MCF 10A (cell line): ENCODE results near the gene ITGB4. TPM values are rescaled to one million over a fixed set of nuclear protein-coding genes. Genes with fewer than 3 reads are reported as not detected.

Source experiments
- BruUV-seq: library from RNA; stranded (reverse); fragments of 400-500 nt; replicated peaks from 2 replicates; lab custom pipeline; 2021; lab: Mats Ljungman, UMichigan
- CTCF ChIA-PET: fragments of 300-600 bp; sonication (Branson Sonifier 250); formaldehyde crosslinking; extraction: SDS; loops from one replicate; lab custom pipeline; 2021; ENCODE audit warnings: antibody characterized with exemption, inconsistent platforms; lab: Yijun Ruan, JAX
- POLR2A ChIA-PET: fragments of 300-600, 350-650 bp; sonication (Branson Sonifier 250); formaldehyde crosslinking; extraction: SDS; loops from one replicate; lab custom pipeline; 2020; ENCODE audit warnings: antibody characterized with exemption, inconsistent platforms; lab: Yijun Ruan, JAX
- DNase-seq: peaks from one replicate; pipeline ENCODE4 v3.0.0-alpha.2; 2018; ENCODE audit not compliant: unreplicated experiment
- H3K27ac Mint-ChIP-seq: one replicate; pipeline ENCODE4 v1.8.0; 2022; ENCODE audit warnings: mild to moderate bottlenecking, low read depth, mixed read lengths; ENCODE audit not compliant: unreplicated experiment
- H3K27me3 Mint-ChIP-seq: one replicate; pipeline ENCODE4 v1.8.0; 2022; ENCODE audit warnings: mixed read lengths; ENCODE audit not compliant: insufficient read depth, unreplicated experiment
- H3K36me3 Mint-ChIP-seq: one replicate; pipeline ENCODE4 v1.8.0; 2022; ENCODE audit warnings: mild to moderate bottlenecking, moderate library complexity, mixed read lengths; ENCODE audit not compliant: insufficient read depth, unreplicated experiment
- H3K4me1 Mint-ChIP-seq: one replicate; pipeline ENCODE4 v1.8.0; 2022; ENCODE audit warnings: mixed read lengths; ENCODE audit not compliant: insufficient read depth, unreplicated experiment
- H3K4me3 Mint-ChIP-seq: one replicate; pipeline ENCODE4 v1.8.0; 2022; ENCODE audit warnings: mild to moderate bottlenecking, moderate library complexity, mixed read lengths; ENCODE audit not compliant: unreplicated experiment
- H3K9me3 Mint-ChIP-seq: one replicate; pipeline ENCODE4 v1.8.0; 2022; ENCODE audit warnings: mixed read lengths; ENCODE audit not compliant: unreplicated experiment
- intact Hi-C: fragments of 100-400 bp; cut with micrococcal nuclease; formaldehyde crosslinking; loops from 2 replicates; pipeline ENCODE4 v1.14.1; 2022
- microRNA-seq: library from miRNA; unstranded; fragments of <30 nt; microRNA quantifications from one replicate; pipeline ENCODE4 v1.2.0, GENCODE V29; 2022
- total RNA-seq: library from RNA; stranded (reverse); gene quantifications from 2 replicates; pipeline ENCODE4 v1.2.3, GENCODE V29; 2022
- TF ChIP-seq, protein P1 (sequence below): fragments of 200-600 bp; IDR thresholded peaks from one replicate; pipeline ENCODE4 v1.8.0; 2022; ENCODE audit warnings: antibody characterized with exemption, mild to moderate bottlenecking; ENCODE audit not compliant: unreplicated experiment

Gene ITGB4
- total RNA-seq, 1 experiment from 2014 or later: 1,054 TPM

DNA sequence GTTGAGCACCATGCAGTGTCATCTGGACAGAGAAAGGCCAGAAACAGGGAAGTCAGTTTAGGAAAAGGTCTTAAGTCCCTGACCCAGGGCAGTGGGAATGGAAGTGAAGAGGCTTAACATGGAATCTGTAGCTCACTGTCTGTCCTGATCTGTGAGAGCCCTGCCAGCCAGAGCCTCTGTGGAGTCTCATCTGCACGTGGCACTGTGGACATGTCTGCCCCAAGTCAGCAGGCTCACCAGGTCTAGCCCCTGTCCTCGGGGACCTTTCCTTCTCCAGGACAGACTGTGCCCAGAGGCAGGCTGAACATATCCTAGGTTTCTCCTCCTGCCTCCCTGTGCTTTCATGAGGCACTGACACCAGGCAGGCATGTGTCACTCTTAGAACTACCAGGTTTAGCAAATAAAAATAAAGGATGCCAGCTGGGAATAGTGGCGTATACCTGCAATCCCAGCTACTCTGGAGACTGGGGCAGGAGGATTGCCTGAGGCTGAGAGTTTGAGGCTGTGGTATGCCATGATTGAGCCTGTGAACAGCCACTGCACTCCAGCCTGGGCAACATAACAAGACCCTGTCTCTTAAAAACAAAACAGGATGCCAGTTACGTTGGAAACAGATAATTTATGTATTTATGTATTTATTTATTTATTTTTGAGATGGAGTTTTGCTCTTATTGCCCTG, 85.7 kb downstream of the ITGB4 start:
- Mint-ChIP-seq H3K4me1 (peaks cover 11% of the 10 kb centered on the region), H3K9me3 (no peaks in the 10 kb centered on the region), H3K27ac (no peak overlapping the region), H3K4me3 (no peak overlapping the region), H3K27me3 (no peaks in the 10 kb centered on the region), H3K36me3 (peaks cover 17% of the 10 kb centered on the region)
- TF ChIP-seq, protein P1, sequence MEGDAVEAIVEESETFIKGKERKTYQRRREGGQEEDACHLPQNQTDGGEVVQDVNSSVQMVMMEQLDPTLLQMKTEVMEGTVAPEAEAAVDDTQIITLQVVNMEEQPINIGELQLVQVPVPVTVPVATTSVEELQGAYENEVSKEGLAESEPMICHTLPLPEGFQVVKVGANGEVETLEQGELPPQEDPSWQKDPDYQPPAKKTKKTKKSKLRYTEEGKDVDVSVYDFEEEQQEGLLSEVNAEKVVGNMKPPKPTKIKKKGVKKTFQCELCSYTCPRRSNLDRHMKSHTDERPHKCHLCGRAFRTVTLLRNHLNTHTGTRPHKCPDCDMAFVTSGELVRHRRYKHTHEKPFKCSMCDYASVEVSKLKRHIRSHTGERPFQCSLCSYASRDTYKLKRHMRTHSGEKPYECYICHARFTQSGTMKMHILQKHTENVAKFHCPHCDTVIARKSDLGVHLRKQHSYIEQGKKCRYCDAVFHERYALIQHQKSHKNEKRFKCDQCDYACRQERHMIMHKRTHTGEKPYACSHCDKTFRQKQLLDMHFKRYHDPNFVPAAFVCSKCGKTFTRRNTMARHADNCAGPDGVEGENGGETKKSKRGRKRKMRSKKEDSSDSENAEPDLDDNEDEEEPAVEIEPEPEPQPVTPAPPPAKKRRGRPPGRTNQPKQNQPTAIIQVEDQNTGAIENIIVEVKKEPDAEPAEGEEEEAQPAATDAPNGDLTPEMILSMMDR: no peak
- ChIA-PET POLR2A (interaction anchor here (1.2 to 1.6 kb wide), 2 partner anchors 22 to 140 kb away, joined by 3 to 5 read pairs; partner anchors contain the start of gene RECQL5), CTCF (interaction anchor here (1.1 kb wide), 1 partner anchor 174 kb away, joined by 4 read pairs; the partner anchor contains the start of gene SMIM5)
- DNase-seq: no peak
- no TSS peak for BruUV-seq
- intact Hi-C loops: no loop called here

Small RNA genes lying within 50 kb of the gene (microRNA-seq; reads per million reads assigned to microRNA genes)
- not detected for gene MIR4738

Other genes with a start within 250 kb of the ITGB4 start
- gene CASKIN2, start 205.9 kb upstream of the ITGB4 start, total RNA-seq: 19.2 and 19.8 TPM in 2 replicates
- gene TSEN54, start 204.9 kb upstream of the ITGB4 start, total RNA-seq: 13.3 and 15.6 TPM in 2 replicates
- gene LLGL2, start 195.8 kb upstream of the ITGB4 start, total RNA-seq: 19.8 and 21.2 TPM in 2 replicates
- gene MYO15B, start 133.7 kb upstream of the ITGB4 start, total RNA-seq: 10.9 and 16.9 TPM in 2 replicates
- 0.09 TPM in 1 of 2 replicates, not detected in the other for gene SMIM5, start 88.0 kb upstream of the ITGB4 start, total RNA-seq
- gene RECQL5, start 54.3 kb upstream of the ITGB4 start, total RNA-seq: 36.3 and 47.9 TPM in 2 replicates
- 108 and 123 TPM in 2 replicates for gene SAP30BP, start 54.1 kb upstream of the ITGB4 start, total RNA-seq
- 8.7 and 9.8 TPM in 2 replicates for gene GALK1, start 43.7 kb downstream of the ITGB4 start, total RNA-seq
- gene UNK, start 63.3 kb downstream of the ITGB4 start, total RNA-seq: 12.3 and 16.0 TPM in 2 replicates
- gene UNC13D, start 122.9 kb downstream of the ITGB4 start, total RNA-seq: 3.5 and 7.6 TPM in 2 replicates
- gene WBP2, start 133.9 kb downstream of the ITGB4 start, total RNA-seq: 55.7 and 97.9 TPM in 2 replicates
- 23.6 and 25.7 TPM in 2 replicates for gene TRIM47, start 157.1 kb downstream of the ITGB4 start, total RNA-seq
- 15.9 and 17.4 TPM in 2 replicates for gene TRIM65, start 175.5 kb downstream of the ITGB4 start, total RNA-seq
- 97.9 and 111 TPM in 2 replicates for gene MRPL38, start 183.4 kb downstream of the ITGB4 start, total RNA-seq
- gene FBF1, start 219.6 kb downstream of the ITGB4 start, total RNA-seq: 14.0 and 18.8 TPM in 2 replicates